ENCODE data around the gene FGFRL1.

The FGFRL1 gene

GRCh38 chr4:1072830-1073446 lies 61.5 kb downstream of the FGFRL1 start:
- Histone ChIP-seq H3K27me3 (replicated peaks) (peaks cover 6% of the 10 kb centered on the region), H3K36me3 (replicated peaks) (no peaks in the 10 kb centered on the region), H3K27ac (no peak overlapping the region), H3K4me3 (ENCODE audit: low read depth, low read length) (no peak overlapping the region)
- TF ChIP-seq, protein P1, sequence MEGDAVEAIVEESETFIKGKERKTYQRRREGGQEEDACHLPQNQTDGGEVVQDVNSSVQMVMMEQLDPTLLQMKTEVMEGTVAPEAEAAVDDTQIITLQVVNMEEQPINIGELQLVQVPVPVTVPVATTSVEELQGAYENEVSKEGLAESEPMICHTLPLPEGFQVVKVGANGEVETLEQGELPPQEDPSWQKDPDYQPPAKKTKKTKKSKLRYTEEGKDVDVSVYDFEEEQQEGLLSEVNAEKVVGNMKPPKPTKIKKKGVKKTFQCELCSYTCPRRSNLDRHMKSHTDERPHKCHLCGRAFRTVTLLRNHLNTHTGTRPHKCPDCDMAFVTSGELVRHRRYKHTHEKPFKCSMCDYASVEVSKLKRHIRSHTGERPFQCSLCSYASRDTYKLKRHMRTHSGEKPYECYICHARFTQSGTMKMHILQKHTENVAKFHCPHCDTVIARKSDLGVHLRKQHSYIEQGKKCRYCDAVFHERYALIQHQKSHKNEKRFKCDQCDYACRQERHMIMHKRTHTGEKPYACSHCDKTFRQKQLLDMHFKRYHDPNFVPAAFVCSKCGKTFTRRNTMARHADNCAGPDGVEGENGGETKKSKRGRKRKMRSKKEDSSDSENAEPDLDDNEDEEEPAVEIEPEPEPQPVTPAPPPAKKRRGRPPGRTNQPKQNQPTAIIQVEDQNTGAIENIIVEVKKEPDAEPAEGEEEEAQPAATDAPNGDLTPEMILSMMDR (IDR thresholded peaks at IDR 0.05; ENCODE audit: low read depth, low read length, missing control alignments): peak; percentile 96
- DNase-seq: peak; percentile 63
- in situ Hi-C loops (cut with HindIII; ENCODE audit: low pct_ligation_motif_present, low sequenced_read_pairs): no loop called here

GRCh38 chr4:1074077-1074476 lies 62.7 kb downstream of the FGFRL1 start:
- Histone ChIP-seq H3K27ac (no peak overlapping the region), H3K36me3 (replicated peaks) (no peaks in the 10 kb centered on the region), H3K27me3 (replicated peaks) (peaks cover 2% of the 10 kb centered on the region), H3K4me3 (ENCODE audit: low read depth, low read length) (no peak overlapping the region)
- TF ChIP-seq, protein P1 (IDR thresholded peaks at IDR 0.05; ENCODE audit: low read depth, low read length, missing control alignments): no peak
- no peak for DNase-seq
- in situ Hi-C loops (cut with HindIII; ENCODE audit: low pct_ligation_motif_present, low sequenced_read_pairs): no loop called here

GRCh38 chr4:1075225-1075624 lies 63.8 kb downstream of the FGFRL1 start:
- Histone ChIP-seq H3K27ac (no peak overlapping the region), H3K27me3 (replicated peaks) (peaks cover 2% of the 10 kb centered on the region), H3K4me3 (ENCODE audit: low read depth, low read length) (no peak overlapping the region), H3K36me3 (replicated peaks) (no peaks in the 10 kb centered on the region)
- no peak for DNase-seq
- TF ChIP-seq, protein P1 (IDR thresholded peaks at IDR 0.05; ENCODE audit: low read depth, low read length, missing control alignments): no peak
- in situ Hi-C loops (cut with HindIII; ENCODE audit: low pct_ligation_motif_present, low sequenced_read_pairs): no loop called here

DNA sequence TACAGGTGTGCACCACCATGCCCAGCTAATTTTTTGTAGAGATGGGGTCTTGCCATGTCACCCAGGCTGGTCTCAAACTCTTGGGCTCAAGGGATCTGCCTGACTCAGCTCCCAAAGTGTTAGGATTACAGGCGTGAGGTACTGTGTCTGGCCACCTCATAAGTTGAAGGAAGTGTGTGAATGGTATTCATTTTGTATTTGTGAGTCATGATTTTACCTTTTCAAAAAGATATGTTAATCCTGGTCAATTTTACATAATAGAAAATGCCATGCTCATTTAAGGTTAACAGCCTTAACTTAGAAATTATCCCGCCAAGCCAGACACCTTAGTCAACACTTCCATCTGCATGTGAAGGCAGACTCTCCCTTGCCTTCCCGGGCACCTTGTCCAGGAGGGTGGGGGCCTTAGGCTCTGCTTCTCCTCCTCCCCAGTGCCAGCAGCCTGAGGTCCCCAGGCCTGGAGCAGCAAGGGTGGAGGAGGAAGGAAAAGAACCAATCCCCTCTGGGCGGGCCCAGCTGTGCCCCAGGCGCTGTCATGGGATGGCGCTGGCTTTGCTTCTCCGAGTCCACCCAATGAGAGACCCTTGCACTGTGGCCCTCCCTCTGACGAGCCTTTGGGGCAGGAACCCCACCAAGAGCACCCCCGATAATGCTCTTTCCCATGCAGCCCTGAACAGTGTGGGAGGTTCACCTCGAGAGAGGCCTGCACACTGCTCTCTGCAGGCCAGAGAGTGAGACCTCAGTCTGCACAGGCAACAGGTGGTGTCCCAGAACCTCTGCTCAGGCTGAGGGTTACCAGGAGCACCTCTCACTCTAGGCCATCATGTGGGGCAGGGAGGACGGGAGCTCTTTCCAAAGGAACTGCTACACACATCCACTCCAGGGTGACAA lies 64.6 kb downstream of the FGFRL1 start:
- TF ChIP-seq, protein P1 (IDR thresholded peaks at IDR 0.05; ENCODE audit: low read depth, low read length, missing control alignments): no peak
- Histone ChIP-seq H3K27ac (no peak overlapping the region), H3K4me3 (ENCODE audit: low read depth, low read length) (no peak overlapping the region), H3K36me3 (replicated peaks) (no peaks in the 10 kb centered on the region), H3K27me3 (replicated peaks) (peaks cover 2% of the 10 kb centered on the region)
- in situ Hi-C loops (cut with HindIII; ENCODE audit: low pct_ligation_motif_present, low sequenced_read_pairs): no loop called here
- DNase-seq: no peak

Measured in brain microvascular endothelial cell (primary cell).